ENCODE data around the gene ZNF507. TPM values are rescaled to one million over a fixed set of nuclear protein-coding genes. Genes with fewer than 3 reads are reported as not detected.

The ZNF507 gene
- total RNA-seq, 1 donor from 2014 or later: 27.5 TPM

GRCh38 chr19:32388393-32388855 lies 43.0 kb downstream of the ZNF507 start:
- Histone ChIP-seq H3K4me3 (no peak overlapping the region), H3K27me3 (no peaks in the 10 kb centered on the region), H3K36me3 (peaks cover 0 to under 1% of the 10 kb centered on the region in 2 donors), H3K9me3 (no peaks in the 10 kb centered on the region), H3K27ac (no peak overlapping the region), H3K4me1 (peaks cover 11% of the 10 kb centered on the region)
- intact Hi-C loops (cut with DNase I): no loop called here
- no peak for DNase-seq (ENCODE audit: extremely low spot score in 2 of 2)
- no peak for TF ChIP-seq POLR2AphosphoS5 (IDR thresholded peaks at IDR 0.05; ENCODE audit: insufficient read depth in 1 of 2, low read depth in 1 of 2)
- no peak for TF ChIP-seq POLR2A (IDR thresholded peaks at IDR 0.05)
- no peak for TF ChIP-seq CTCF (IDR thresholded peaks at IDR 0.05)

- intact Hi-C loops (cut with DNase I): no loop called here
- DNase-seq (ENCODE audit: extremely low spot score in 2 of 2): no peak
- Histone ChIP-seq H3K36me3 (no peaks in the 10 kb centered on the region), H3K27ac (no peak overlapping the region), H3K4me3 (no peak overlapping the region), H3K9me3 (no peaks in the 10 kb centered on the region), H3K27me3 (no peaks in the 10 kb centered on the region), H3K4me1 (peaks cover 14% of the 10 kb centered on the region)
- TF ChIP-seq POLR2A (IDR thresholded peaks at IDR 0.05) (no peak), CTCF (IDR thresholded peaks at IDR 0.05) (no peak), POLR2AphosphoS5 (IDR thresholded peaks at IDR 0.05; ENCODE audit: insufficient read depth in 1 of 2, low read depth in 1 of 2) (no peak)
These were observed 47.5 kb downstream of the ZNF507 start for GRCh38 chr19:32392901-32393300.

GRCh38 chr19:32396046-32396652 lies 50.7 kb downstream of the ZNF507 start:
- Histone ChIP-seq H3K4me3 (no peak overlapping the region), H3K4me1 (peaks cover 11% of the 10 kb centered on the region), H3K27ac (peak overlapping the region; percentile 20), H3K9me3 (no peaks in the 10 kb centered on the region), H3K36me3 (no peaks in the 10 kb centered on the region), H3K27me3 (no peaks in the 10 kb centered on the region)
- no peak for TF ChIP-seq POLR2AphosphoS5 (IDR thresholded peaks at IDR 0.05; ENCODE audit: insufficient read depth in 1 of 2, low read depth in 1 of 2)
- no peak for TF ChIP-seq POLR2A (IDR thresholded peaks at IDR 0.05)
- TF ChIP-seq CTCF (IDR thresholded peaks at IDR 0.05): no peak
- DNase-seq (ENCODE audit: extremely low spot score in 2 of 2): no peak
- intact Hi-C loops (cut with DNase I): no loop called here

- Histone ChIP-seq H3K27me3 (no peaks in the 10 kb centered on the region), H3K4me3 (no peak overlapping the region), H3K9me3 (no peaks in the 10 kb centered on the region), H3K36me3 (no peaks in the 10 kb centered on the region), H3K4me1 (peaks cover 11% of the 10 kb centered on the region), H3K27ac (peak overlapping the region; percentile 20)
- no peak for DNase-seq (ENCODE audit: extremely low spot score in 2 of 2)
- intact Hi-C loops (cut with DNase I): no loop called here
- no peak for TF ChIP-seq POLR2AphosphoS5 (IDR thresholded peaks at IDR 0.05; ENCODE audit: insufficient read depth in 1 of 2, low read depth in 1 of 2)
- TF ChIP-seq POLR2A (IDR thresholded peaks at IDR 0.05): no peak
- TF ChIP-seq CTCF (IDR thresholded peaks at IDR 0.05): no peak
These were observed 52.3 kb downstream of the ZNF507 start for GRCh38 chr19:32397671-32398101.

GRCh38 chr19:32401992-32402391 lies 56.6 kb downstream of the ZNF507 start:
- no peak overlapping the region for H3K4me3 ChIP-seq
- intact Hi-C loops (cut with DNase I): no loop called here
- H3K9me3 ChIP-seq: no peaks in the 10 kb centered on the region
- no peak overlapping the region for H3K27ac ChIP-seq
- H3K27me3 ChIP-seq: no peaks in the 10 kb centered on the region
- no peaks in the 10 kb centered on the region for H3K36me3 ChIP-seq
- peaks cover 37% of the 10 kb centered on the region for H3K4me1 ChIP-seq
- TF ChIP-seq POLR2A (IDR thresholded peaks at IDR 0.05) (no peak), CTCF (IDR thresholded peaks at IDR 0.05) (no peak), POLR2AphosphoS5 (IDR thresholded peaks at IDR 0.05; ENCODE audit: insufficient read depth in 1 of 2, low read depth in 1 of 2) (no peak)
- no peak for DNase-seq (ENCODE audit: extremely low spot score in 2 of 2)
